Hematopoietic multipotent progenitor cell treated with erythropoietin and hydrocortisone succinate and interleukin-3 and kit ligand, for 8 days (in vitro differentiated cells): ENCODE measurements around the gene HTR3C.
A peak's percentile ranks its signal among the peaks of the same experiment; 100 is the strongest.
"Not testable (repeated sequence)": the region's sequence is repeated elsewhere in the genome, so short reads cannot be mapped to it uniquely, and the experiment has no call there.

Experiments used
- DNase-seq: peaks from one replicate; pipeline ENCODE4 v3.0.0-alpha.2; 2015

The HTR3C gene

GRCh38 chr3:184031187-184031792 lies 21.6 kb upstream of the HTR3C start, which contains the start of gene HTR3D:
Gene HTR3D (plus strand): TSS chr3:184031742. CDS start chr3:184031742, 0 bp downstream.
- no peak for DNase-seq

GRCh38 chr3:184037816-184038215 lies 15.0 kb upstream of the HTR3C start:
- DNase-seq: no peak

- DNase-seq: not testable (repeated sequence)
Measured at GRCh38 chr3:184038307-184038706, 14.5 kb upstream of the HTR3C start.

- DNase-seq: no peak
Measured at GRCh38 chr3:184039414-184039813, 13.4 kb upstream of the HTR3C start.

GRCh38 chr3:184040010-184040409 lies 12.8 kb upstream of the HTR3C start:
- DNase-seq: peak; percentile 53

GRCh38 chr3:184042617-184043016 lies 10.2 kb upstream of the HTR3C start:
- no peak for DNase-seq

- peak; percentile 66 for DNase-seq
Measured at GRCh38 chr3:184045995-184046394, 6.9 kb upstream of the HTR3C start.

- DNase-seq: no peak
Measured at GRCh38 chr3:184050217-184050847, 2.5 kb upstream of the HTR3C start.

- no peak for DNase-seq
Measured at GRCh38 chr3:184058029-184058428, 5.2 kb downstream of the HTR3C start.

- DNase-seq: peak; percentile 63
Measured at GRCh38 chr3:184059424-184059823, 6.6 kb downstream of the HTR3C start.

- no peak for DNase-seq
Measured at GRCh38 chr3:184062637-184063036, 9.8 kb downstream of the HTR3C start.

- DNase-seq: no peak
Measured at GRCh38 chr3:184066211-184066610, 13.4 kb downstream of the HTR3C start.

- peak; percentile 81 for DNase-seq
Measured at GRCh38 chr3:184067573-184068055, 14.8 kb downstream of the HTR3C start.

GRCh38 chr3:184068344-184068743 lies 15.5 kb downstream of the HTR3C start:
- DNase-seq: no peak

- not testable (repeated sequence) for DNase-seq
Measured at GRCh38 chr3:184071142-184071541, 18.3 kb downstream of the HTR3C start.

- no peak for DNase-seq
Measured at GRCh38 chr3:184073621-184074020, 20.8 kb downstream of the HTR3C start.

GRCh38 chr3:184075901-184076300 lies 23.1 kb downstream of the HTR3C start:
- no peak for DNase-seq

GRCh38 chr3:184077881-184078280 lies 25.0 kb downstream of the HTR3C start:
- DNase-seq: no peak

- DNase-seq: no peak
Measured at GRCh38 chr3:184078851-184079250, 26.0 kb downstream of the HTR3C start.

- DNase-seq: no peak
Measured at GRCh38 chr3:184081116-184081830, 28.4 kb downstream of the HTR3C start.

- DNase-seq: no peak
Measured at GRCh38 chr3:184082034-184082433, 29.2 kb downstream of the HTR3C start.

- no peak for DNase-seq
Measured at GRCh38 chr3:184082465-184082864, 29.6 kb downstream of the HTR3C start.

GRCh38 chr3:184085389-184085852 lies 32.6 kb downstream of the HTR3C start:
- DNase-seq: no peak

- DNase-seq: no peak
Measured at GRCh38 chr3:184092199-184092598, 39.4 kb downstream of the HTR3C start.
